AG09309 (cell line): ENCODE results near the gene SLC6A7.

Experiments
- DNase-seq: peaks from one replicate; pipeline ENCODE4 v3.0.0-alpha.2; 2010; ENCODE audit warnings: low read depth
- H3K4me3 ChIP-seq: 2 replicates; pipeline ENCODE4 v1.5.1; 2011; ENCODE audit warnings: mild to moderate bottlenecking, low read depth, low read length, moderate library complexity; ENCODE audit not compliant: control insufficient read depth
- TF ChIP-seq, protein P1 (sequence below): IDR thresholded peaks from 2 replicates; pipeline ENCODE4 v1.5.1; 2011; ENCODE audit warnings: mild to moderate bottlenecking, low read depth, low read length, inconsistent platforms; ENCODE audit not compliant: insufficient read depth, control insufficient read depth; ENCODE audit errors: missing control alignments

Gene SLC6A7

DNA sequence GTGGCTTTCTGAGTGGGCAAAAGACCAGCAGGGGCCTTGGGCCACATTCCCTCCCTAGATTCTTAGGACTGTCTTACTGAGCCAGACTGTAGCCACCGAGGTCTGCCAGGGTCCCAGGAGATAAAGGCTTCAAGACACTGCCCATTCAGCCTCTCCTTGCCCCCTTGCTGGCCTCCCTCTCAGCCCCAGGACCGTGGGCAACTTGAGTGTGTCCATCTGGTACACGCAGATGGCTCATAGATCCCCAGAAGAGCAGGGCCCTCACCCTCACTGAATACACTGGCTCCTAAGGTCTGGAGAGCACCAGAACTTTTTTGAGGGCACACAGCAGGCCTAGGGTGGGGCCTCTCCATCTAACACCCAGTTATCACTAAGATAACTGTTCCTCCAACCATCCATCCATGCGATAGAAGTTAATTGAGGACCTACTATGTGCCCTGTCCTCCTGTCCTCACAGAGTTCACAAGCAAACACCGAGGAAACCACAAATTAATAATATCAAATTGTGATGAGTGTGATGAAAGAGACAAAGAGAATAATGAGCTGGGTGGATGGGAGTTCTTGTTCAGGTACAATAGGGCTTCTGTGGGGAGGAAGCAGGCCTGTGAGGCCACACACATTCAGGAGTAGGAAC lies 29.3 kb upstream of the SLC6A7 start:
- no peak for DNase-seq
- TF ChIP-seq, protein P1, sequence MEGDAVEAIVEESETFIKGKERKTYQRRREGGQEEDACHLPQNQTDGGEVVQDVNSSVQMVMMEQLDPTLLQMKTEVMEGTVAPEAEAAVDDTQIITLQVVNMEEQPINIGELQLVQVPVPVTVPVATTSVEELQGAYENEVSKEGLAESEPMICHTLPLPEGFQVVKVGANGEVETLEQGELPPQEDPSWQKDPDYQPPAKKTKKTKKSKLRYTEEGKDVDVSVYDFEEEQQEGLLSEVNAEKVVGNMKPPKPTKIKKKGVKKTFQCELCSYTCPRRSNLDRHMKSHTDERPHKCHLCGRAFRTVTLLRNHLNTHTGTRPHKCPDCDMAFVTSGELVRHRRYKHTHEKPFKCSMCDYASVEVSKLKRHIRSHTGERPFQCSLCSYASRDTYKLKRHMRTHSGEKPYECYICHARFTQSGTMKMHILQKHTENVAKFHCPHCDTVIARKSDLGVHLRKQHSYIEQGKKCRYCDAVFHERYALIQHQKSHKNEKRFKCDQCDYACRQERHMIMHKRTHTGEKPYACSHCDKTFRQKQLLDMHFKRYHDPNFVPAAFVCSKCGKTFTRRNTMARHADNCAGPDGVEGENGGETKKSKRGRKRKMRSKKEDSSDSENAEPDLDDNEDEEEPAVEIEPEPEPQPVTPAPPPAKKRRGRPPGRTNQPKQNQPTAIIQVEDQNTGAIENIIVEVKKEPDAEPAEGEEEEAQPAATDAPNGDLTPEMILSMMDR = no peak
- H3K4me3 ChIP-seq = no peak overlapping the region

DNA sequence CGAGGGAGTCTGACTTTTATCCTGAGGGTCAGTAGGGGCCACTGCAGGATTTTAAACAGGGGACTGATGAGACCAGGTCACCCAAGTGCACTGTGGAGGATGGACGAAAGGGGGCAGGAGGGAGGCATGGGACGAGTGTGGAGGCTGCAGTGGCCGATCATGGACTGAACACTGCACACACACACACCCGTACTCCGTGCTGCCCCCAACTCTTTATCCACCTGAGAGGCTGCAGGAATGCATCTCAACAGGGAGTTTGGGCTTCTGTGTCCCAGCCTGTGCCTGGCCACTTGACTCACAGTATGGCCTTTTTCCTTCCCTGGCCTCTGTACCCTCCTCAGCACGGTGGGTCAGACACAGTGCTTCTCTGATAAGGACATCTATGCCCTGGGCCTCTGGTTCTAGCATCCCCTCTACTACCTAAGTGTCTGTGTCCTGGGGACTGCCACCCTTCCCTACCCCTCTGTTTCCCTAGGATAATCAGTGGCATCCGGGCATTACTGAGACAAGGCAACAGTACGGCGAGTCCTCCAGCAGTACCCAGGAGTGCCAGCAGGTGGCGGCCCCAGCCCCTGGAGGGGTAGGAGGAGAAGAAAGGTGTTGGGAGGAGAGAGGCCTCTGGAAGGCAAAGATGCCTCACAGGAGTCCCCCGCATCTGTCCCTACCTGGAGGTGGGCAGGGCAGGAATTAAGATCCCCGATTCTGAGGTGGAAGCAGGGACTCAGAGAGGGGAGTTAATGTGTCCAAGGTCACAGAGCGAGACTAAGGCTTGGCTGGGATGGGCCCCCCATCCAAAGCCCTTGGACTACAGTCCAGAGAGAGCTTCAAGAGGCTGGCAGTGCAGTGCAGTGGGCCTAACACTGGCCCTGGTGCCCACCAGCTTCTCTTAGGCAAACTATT lies 28.4 kb upstream of the SLC6A7 start:
- DNase-seq = no peak
- H3K4me3 ChIP-seq = no peak overlapping the region
- TF ChIP-seq, protein P1 = peak; percentile 98

DNA sequence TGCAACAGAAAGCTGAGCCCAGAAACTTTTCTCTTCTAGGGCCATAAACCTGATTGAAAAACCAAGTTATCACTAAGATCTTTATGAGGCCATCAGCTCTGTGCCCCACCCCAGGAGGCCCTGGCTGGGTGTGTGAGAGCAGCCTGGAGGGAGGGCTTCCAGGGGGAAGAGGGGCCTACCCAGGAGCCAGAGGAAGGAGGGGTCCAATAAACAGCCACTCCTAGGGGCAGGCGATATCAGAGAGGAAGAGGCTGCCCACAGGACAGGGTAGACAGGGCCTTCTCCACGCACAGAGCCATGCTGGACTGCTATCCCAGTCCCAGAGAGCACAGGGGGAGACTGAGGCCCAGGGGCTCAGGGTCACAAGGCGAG lies 27.7 kb upstream of the SLC6A7 start:
- H3K4me3 ChIP-seq = no peak overlapping the region
- DNase-seq = no peak
- TF ChIP-seq, protein P1 = no peak

DNA sequence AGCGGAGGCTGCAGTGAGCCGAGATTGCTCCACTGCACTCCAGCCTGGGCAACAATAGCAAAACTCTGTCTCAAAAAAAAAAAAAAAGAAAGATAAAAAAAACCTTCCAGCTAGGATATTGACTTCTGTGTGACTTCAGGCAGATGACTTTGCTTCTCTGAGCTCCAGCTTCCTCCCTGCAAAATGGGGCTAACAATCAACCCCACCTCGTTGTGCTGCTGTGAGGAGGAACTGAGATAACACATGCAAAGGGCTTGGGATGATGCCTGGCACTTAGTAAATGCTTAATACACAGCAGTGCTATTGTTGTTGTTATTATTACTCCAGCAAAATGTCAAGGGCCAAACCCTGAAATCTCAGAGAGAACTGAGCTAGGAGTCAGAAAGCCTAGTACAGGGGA lies 26.8 kb upstream of the SLC6A7 start:
- no peak for DNase-seq
- no peak overlapping the region for H3K4me3 ChIP-seq
- TF ChIP-seq, protein P1 = no peak

DNA sequence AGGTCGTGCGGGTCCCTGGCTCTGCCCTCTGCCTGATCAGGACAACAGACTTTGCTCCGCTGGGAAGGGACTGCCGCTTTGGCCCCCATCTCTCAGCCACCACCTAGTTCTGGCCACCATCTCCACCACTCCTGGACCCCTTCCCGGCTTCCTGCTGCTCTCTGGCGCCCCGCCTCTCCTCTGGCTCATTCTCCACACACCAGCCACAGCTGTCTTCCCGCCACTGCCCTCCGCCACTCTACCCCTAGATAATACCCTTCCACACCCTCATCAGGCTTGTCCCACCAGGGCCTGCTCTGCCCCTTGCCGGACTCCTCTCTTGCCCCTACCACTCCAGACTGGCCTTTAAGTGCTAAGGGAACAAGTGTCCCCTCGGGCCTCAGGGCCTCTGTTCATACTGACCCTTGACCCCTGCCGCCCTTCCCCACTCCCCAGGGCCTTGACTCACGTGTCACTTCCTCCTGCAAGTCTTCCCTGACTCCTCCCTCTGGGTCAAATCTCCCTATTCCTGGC lies 26.3 kb upstream of the SLC6A7 start:
- H3K4me3 ChIP-seq = no peak overlapping the region
- TF ChIP-seq, protein P1 = peak; percentile 16
- DNase-seq = no peak

DNA sequence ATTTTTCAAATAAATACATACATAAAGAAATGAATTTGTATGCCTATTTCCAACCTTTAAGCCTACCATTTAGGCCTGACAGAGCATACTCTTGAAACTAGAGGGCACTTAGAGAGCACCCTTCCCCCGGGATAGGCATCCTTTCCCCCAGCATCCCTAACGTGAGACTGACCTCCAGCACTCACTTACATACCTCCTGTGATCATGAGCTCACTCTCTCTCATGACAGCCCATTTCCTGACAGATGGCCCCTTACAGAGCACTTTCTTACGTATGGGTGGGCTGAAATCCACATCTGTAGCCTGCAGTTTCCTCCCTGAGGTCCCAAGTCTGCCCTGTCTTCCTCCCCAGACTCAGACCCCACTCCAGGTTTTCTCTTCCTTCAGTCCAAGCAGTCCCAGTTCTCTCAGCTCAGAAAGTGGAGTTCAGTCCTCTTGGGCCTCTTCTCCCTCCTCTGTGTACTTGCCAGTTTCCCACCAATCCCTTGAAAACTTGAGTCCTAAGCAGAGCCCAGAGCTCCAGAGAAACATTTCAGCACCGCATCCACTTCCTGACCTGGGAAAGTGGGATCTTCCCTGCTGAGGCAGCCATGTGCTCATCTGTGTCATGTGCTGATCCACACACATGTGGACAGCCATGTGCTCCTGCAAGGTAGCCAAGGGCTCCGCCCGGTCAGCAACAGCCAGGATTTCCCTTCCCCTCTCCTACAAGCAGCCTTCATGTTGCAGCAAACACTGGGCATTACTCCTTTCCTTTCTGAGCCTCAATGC lies 25.5 kb upstream of the SLC6A7 start:
- no peak for DNase-seq
- TF ChIP-seq, protein P1 = no peak
- H3K4me3 ChIP-seq = no peak overlapping the region
